DMS79 treated with DMSO at 0.1 percent for 48 hours (cell line): Measurements from ENCODE around the gene ZMIZ1.

Experiments used
- DNase-seq: peaks from one replicate; lab custom pipeline; 2025; lab: John Stamatoyannopoulos, UW

The ZMIZ1 gene

GRCh38 chr10:79186486-79187120 is 117.8 kb downstream of the ZMIZ1 start:
- no peak for DNase-seq

DNA sequence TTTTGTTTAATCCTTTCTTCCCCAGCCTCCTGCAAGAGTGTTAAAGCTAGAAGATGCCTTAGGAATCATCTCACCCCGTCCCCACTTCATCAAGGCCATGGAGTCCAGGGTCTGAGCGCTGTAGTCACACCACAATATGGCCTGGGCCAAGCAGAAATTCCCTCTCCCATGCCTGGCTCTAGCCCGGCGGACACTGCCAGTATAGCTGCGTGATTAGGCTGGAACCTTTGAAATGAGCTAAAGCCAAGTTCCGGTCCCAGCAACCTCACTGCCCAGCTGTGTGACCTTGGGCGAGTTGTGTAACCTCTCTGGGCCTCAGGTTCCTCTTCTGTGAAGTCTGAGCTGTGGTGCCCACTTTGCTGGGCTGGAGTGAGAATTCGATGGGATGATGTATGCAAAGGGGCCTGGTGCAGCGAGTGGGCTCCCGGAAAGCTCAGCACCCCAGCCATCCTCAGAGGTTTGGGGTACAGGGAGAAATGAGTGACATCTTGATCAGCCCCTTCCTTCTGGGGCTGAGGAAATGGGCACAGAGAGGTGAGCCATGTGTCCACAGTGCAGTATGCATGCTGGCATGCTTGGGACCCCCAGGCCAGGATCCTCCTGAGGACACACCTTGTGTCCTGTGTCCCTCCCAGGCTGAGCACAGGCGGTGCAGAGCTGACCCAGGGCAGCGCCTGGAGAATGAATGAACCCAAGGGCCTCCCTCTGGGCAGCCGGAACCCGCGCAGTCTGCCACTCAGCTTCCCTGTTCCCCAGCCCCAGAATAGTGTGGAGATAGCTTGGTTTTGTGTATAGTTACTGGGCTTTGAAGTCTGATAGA is 118.6 kb downstream of the ZMIZ1 start:
- DNase-seq: no peak

DNA sequence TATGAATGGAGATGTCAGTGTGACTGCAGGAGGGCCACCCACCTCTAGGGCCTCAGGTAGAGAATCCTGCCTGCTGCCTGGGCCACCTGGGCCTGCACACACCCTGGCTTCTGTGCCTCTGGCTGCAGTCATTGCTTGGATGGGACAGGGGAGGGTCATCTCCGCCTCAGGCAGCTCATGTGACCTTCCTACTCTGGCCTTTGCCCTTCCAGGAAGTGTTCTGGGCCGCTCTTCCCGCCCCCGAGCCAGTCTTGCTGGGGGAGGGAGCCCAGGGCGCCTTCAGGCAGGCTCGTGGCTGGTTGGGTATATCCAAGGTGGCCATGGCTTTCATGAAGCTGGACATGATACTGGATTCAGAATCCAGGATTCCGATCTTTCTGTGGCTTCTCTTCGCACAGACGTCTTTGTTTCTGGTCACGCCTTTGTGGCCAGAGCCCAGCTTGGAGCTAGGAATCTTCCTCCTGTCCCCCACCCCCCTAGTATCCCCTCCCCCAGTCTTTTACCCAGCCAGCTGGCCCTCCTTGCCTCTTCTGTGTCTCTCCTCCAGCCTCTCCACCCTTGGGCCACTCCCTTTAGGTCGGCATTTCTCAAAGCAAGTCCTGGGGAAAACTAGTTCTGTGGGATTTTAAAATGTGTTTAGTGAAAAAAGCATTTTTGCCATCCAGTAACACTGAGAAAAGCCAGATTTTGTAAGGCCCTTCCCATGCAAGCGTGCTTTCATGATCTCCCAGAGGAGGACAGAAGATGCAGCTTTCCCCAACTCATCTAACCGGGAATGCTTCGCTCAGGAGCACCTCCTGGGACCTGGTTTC is 119.6 kb downstream of the ZMIZ1 start:
- DNase-seq: no peak

DNA sequence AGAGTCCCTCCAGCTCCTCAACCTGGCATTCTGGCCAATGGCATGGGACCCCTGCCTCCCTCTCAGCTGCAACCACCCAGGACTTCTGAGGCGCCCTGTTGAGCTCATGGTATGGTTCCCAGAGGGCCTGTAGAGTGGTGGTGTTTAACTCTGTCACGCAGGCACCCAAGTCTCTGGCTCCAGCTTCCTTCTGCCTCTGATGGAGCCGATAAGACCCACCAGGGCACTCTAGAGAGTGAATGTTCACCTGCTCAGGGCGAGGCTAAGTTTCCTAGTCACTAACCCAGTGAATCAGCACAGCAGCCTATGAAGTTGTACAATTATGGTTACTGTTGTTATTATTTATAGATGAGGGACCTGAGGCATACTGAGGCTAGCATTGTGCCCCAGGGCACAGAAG is 120.4 kb downstream of the ZMIZ1 start:
- DNase-seq: no peak

GRCh38 chr10:79189853-79190435 is 121.2 kb downstream of the ZMIZ1 start:
- no peak for DNase-seq

DNA sequence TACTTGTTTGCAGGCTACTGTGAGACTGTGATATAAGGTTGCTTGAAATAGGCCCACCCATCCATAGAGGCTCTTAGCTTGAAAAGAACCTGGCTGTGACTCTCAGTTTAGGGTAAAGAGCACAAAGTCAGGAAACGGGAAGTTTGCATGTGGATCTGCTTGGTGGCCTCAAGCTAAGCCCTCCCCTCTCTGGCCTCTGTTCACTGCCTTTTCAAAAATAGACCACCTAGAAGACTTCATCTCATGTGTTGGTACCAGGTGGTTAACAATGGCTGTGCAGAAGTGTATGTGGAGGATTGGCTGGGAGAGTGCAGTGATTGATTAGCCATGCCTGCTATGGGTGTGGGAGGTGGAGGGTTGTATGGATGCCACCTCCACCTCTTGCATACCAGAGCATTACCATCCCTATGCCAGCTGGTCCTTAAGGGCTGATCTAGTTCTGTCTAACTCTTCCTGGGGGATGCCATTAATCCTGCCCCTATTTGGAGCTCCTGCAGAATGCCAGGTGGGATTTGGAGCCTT is 122.0 kb downstream of the ZMIZ1 start:
- DNase-seq: no peak

DNA sequence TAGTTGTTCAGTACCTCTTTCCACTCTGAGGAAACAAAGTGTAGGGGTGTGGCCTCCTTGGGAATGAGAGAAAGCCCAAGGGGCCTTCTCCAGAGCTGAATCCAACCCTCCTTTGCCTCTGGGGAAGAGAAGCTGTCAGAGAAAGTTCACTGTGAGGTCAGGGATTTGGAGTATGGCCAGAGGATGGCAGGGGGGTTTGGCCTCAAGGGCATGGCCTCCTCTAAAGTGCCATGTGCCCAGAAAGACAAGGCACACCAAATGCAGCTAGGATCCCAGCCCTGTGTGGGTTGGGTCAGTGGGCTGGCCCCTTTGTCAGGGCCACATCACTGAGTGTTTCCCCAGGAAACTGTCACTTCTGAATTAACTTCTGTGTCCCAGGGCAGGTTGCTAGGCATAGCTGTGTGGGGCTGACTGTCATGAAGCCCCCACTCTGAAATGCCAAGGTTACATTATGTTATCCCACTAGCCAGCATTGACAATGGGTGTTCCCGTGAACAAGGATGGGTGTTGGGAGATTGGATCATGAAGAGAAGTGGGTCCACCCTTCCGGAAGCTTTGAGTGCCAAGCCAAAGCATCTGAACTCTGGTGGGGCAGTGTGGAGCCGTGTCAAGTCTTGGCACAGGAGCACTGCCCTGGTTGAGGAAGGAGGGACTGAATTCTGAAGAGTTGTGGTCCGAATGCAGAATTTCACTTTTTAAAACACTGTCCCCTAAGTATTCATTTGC is 123.3 kb downstream of the ZMIZ1 start:
- no peak for DNase-seq

DNA sequence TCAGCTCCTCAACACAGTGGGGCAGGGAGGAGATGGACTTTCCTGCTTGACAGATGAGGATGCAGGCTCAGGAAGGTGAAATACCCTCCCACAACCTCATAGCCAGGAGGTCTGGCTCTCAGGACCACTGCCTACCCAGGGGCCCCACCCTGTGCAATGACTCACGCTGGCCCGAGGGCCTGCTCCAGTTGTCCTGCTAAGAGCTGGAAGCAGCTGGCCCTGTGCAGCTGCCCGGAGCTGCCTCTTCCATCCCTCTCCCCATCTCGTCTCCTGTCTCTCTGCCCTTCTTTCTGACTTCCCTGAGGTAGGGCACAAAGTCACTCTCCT is 123.9 kb downstream of the ZMIZ1 start:
- DNase-seq: no peak

DNA sequence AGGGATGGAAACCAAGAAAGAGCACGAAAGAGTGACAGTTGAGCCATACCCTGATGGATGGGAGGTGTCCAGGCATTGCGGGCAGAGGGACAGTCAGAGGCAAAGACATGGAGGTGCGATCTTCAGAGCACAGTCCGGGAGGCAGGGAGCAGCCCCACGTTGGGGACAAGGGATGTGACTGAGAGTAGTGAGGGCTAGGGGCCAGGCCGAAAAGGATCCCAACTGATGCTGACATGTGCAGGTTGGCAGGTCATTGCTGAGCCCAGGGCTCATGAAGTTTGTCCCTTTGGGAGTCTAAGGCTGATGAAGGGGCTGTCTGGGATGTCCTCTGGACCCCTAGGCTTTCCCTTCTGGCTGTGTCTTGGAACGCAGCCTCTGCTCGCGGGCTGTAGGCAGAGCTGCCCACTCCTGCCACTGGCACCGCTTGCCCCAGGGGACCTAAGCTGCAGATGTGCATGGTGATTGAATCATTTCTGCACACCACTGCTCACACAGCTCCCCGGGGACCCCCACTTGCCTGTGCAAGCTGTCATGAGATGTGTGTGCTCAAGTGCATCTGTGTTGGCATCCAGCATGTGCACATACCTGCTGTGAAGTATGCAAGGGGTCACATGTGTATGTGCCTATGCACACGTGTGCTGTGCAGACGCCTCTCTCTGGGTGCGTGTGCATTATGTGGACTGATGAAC is 125.1 kb downstream of the ZMIZ1 start:
- DNase-seq: no peak

GRCh38 chr10:79195091-79195923 is 126.5 kb downstream of the ZMIZ1 start:
- peak; percentile 41 for DNase-seq

GRCh38 chr10:79196470-79197461 is 128.0 kb downstream of the ZMIZ1 start:
- DNase-seq: no peak

GRCh38 chr10:79197558-79197957 is 128.8 kb downstream of the ZMIZ1 start:
- no peak for DNase-seq

- no peak for DNase-seq
Measured at GRCh38 chr10:79200346-79200745, 131.6 kb downstream of the ZMIZ1 start.

GRCh38 chr10:79201706-79202105 is 132.9 kb downstream of the ZMIZ1 start:
- no peak for DNase-seq

- no peak for DNase-seq
Measured at GRCh38 chr10:79202188-79203013, 133.6 kb downstream of the ZMIZ1 start.

- no peak for DNase-seq
Measured at GRCh38 chr10:79203014-79203644, 134.4 kb downstream of the ZMIZ1 start.

GRCh38 chr10:79203833-79204232 is 135.1 kb downstream of the ZMIZ1 start:
- DNase-seq: no peak
